ENCODE measurements around the gene ADGRA3. TPM values are rescaled to one million over a fixed set of nuclear protein-coding genes. Genes with fewer than 3 reads are reported as not detected.

Gene ADGRA3
- total RNA-seq, 2 donors from 2014 or later = 27.8 to 28.3 TPM

DNA sequence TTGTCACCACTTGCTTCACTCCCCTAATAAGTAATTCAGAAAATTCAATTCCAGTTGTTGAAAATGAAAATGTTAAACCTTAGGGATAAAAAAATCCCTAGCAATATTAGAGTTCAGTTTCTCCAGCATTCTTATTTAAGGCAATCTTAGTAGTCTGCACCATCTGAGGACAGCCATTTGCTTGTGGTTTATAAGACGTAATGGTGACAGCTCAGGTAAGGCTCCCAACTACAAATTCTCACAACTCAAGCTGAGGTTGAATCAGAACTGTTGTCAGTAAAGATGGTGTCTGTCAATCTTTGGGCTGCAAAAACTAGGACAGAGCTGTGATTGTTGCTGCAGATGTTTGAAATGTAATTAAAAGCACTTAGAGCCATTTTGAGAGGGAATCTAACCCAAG, 16.3 kb upstream of the ADGRA3 start:
- H3K4me1 ChIP-seq = no peaks in the 10 kb centered on the region
- DNase-seq (ENCODE audit: low spot score) = no peak
- peaks cover 0 to 31% of the 10 kb centered on the region in 2 donors for H3K9me3 ChIP-seq
- H3K4me3 ChIP-seq = no peak overlapping the region
- no peaks in the 10 kb centered on the region for H3K36me3 ChIP-seq
- no peak overlapping the region for H3K27ac ChIP-seq
- H3K27me3 ChIP-seq = no peaks in the 10 kb centered on the region
- TF ChIP-seq, protein P1, sequence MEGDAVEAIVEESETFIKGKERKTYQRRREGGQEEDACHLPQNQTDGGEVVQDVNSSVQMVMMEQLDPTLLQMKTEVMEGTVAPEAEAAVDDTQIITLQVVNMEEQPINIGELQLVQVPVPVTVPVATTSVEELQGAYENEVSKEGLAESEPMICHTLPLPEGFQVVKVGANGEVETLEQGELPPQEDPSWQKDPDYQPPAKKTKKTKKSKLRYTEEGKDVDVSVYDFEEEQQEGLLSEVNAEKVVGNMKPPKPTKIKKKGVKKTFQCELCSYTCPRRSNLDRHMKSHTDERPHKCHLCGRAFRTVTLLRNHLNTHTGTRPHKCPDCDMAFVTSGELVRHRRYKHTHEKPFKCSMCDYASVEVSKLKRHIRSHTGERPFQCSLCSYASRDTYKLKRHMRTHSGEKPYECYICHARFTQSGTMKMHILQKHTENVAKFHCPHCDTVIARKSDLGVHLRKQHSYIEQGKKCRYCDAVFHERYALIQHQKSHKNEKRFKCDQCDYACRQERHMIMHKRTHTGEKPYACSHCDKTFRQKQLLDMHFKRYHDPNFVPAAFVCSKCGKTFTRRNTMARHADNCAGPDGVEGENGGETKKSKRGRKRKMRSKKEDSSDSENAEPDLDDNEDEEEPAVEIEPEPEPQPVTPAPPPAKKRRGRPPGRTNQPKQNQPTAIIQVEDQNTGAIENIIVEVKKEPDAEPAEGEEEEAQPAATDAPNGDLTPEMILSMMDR (IDR thresholded peaks at IDR 0.05) = no peak

DNA sequence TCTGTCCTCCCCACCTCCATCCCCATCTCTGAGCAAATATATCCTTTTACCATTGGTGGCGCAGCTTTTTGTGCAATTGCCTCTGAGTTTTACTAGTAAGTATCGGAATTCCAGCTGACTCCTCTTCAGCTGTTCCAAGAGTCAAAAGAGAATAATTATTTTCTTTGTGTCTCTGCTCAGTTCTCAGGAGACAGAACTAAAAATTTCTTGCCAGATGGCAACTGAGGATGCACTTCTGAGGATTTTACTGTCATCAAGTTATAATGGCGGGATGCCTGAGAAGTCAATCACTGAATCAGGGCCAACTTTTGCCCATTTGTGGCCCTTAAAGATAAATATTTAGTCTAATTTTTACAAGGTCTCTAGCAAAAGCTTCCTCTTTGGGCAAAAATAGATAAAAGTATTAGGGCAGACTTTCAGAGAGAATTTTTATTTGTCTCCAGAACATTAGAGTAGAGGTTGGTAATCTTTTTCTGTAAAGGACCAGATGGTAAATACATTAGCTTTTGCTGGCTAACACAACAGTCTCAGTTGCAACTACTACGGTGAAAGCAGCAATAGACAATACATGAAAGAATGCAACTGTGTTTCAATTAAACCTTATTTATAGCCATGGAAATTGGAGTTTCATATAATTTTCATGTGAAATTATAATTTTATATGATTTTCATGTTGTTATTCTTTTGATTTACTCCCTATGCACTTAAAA, 15.6 kb upstream of the ADGRA3 start:
- H3K9me3 ChIP-seq = peaks cover 0 to 31% of the 10 kb centered on the region in 2 donors
- no peak for DNase-seq (ENCODE audit: low spot score)
- no peaks in the 10 kb centered on the region for H3K27me3 ChIP-seq
- no peak overlapping the region for H3K4me3 ChIP-seq
- no peaks in the 10 kb centered on the region for H3K4me1 ChIP-seq
- H3K27ac ChIP-seq = no peak overlapping the region
- TF ChIP-seq, protein P1 (IDR thresholded peaks at IDR 0.05) = no peak
- H3K36me3 ChIP-seq = no peaks in the 10 kb centered on the region

DNA sequence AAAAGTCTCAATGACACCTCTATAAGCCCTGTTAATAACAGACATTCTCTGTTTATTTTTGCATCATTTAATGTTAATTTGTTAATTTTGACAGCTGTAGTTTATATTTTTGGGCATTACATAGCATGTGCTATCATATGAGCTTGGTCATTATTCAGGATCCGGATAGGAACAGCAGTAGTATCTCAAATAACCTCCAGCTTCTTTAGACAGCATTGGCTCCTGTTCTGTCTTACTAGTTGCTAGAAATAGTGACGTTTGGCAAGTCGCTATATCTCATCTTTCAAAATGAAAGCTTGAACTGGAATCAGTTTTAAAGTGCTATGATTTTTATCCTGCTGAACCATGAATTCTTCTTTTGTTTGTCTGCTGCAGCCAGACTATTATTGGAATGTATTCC, 9.0 kb upstream of the ADGRA3 start:
- no peaks in the 10 kb centered on the region for H3K9me3 ChIP-seq
- H3K27me3 ChIP-seq = no peaks in the 10 kb centered on the region
- H3K4me1 ChIP-seq = no peaks in the 10 kb centered on the region
- TF ChIP-seq, protein P1 (IDR thresholded peaks at IDR 0.05) = no peak
- H3K27ac ChIP-seq = no peak overlapping the region
- no peak for DNase-seq (ENCODE audit: low spot score)
- no peak overlapping the region for H3K4me3 ChIP-seq
- no peaks in the 10 kb centered on the region for H3K36me3 ChIP-seq

DNA sequence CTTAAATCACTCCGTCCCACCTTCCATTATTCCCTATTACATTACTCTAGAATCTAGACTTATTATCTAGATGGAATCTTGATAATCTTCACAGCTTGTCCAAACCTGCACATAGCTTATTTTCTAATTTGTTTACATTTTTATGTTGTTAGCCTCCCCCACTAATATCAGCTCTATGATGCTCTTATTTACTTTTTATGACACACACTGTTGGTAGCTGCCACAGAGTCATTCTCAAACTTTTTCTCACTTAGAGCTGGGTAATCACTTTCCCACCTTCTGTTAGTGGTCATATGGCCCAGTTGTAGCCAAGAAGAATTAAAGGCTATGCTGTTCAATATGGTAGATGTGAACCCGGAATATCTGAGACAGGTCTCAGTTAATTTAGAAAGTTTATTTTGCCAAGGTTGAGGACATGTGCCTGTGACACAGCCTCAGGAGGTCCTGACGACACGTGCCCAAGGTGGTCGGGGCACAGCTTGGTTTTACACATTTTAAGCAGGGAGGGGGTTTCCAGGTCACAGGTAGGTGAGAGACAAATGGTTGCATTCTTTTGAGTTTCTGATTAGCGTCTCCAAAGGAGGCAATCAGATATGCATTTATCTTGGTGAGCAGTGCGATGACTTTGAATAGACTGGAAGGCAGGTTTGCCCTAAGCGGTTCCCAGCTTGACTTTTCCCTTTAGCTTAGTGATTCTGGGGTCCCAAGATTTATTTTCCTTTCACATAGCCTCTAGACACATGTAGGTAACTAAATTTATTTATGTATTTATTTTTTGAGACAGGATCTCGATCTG, 7.0 kb upstream of the ADGRA3 start:
- H3K9me3 ChIP-seq = no peaks in the 10 kb centered on the region
- no peak for DNase-seq (ENCODE audit: low spot score)
- H3K27me3 ChIP-seq = no peaks in the 10 kb centered on the region
- TF ChIP-seq, protein P1 (IDR thresholded peaks at IDR 0.05) = no peak
- H3K4me1 ChIP-seq = no peaks in the 10 kb centered on the region
- H3K4me3 ChIP-seq = no peak overlapping the region
- H3K27ac ChIP-seq = no peak overlapping the region
- no peaks in the 10 kb centered on the region for H3K36me3 ChIP-seq

DNA sequence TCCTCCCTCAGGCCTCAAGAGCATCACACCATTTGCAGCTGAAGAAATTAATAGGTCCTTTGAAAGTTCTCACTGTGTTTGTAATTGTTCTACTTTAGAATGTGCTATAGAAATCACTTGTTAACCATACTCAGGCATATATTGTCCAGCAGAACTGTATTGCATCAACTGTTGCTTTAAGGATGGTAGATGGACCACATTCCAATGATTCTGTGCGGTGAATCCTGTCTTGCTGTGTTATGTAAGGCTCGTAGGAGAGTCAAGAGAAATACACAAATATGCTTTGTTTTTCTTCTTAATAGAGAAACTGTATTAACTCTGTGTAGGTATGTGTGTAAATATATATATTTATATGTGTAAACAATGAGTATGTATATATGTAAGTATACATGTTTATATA, 6.3 kb upstream of the ADGRA3 start:
- Histone ChIP-seq H3K36me3 (no peaks in the 10 kb centered on the region), H3K4me3 (no peak overlapping the region), H3K27ac (no peak overlapping the region), H3K9me3 (no peaks in the 10 kb centered on the region), H3K4me1 (no peaks in the 10 kb centered on the region), H3K27me3 (no peaks in the 10 kb centered on the region)
- TF ChIP-seq, protein P1 (IDR thresholded peaks at IDR 0.05) = no peak
- DNase-seq (ENCODE audit: low spot score) = no peak

Measured in right atrium auricular region (tissue), 2 donors.